Endothelial cell of umbilical vein (primary cell): ENCODE data around the gene SESN1. TPM values are rescaled to one million over a fixed set of nuclear protein-coding genes. Genes with fewer than 3 reads are reported as not detected.

Experiments
- BruUV-seq: library from RNA; stranded (reverse); fragments of 400-500 nt; replicated peaks from 2 replicates; lab custom pipeline; 2021; lab: Mats Ljungman, UMichigan
- CTCF ChIA-PET: fragments of 300-600, 350-600 bp; sonication (Branson Sonifier 250); formaldehyde crosslinking; loops from one replicate; lab custom pipeline; 2021; ENCODE audit warnings: antibody characterized with exemption, inconsistent platforms; lab: Charles Lee
- POLR2A ChIA-PET: fragments of 300-600, 350-600 bp; sonication (Branson Sonifier 250); formaldehyde crosslinking; loops from one replicate; lab custom pipeline; 2021; ENCODE audit warnings: antibody characterized with exemption, inconsistent platforms; lab: Charles Lee
- DNase-seq: peaks from one replicate; pipeline ENCODE4 v3.0.0-alpha.2; 2011; ENCODE audit warnings: low read depth, low spot score
- FAIRE-seq: peaks from 2 replicates; lab custom pipeline; 2011; peaks lifted over from hg19 to GRCh38; lab: Jason Lieb, UNC
- H2AFZ ChIP-seq: 2 replicates; pipeline ENCODE4 v1.6.0; 2012; ENCODE audit warnings: low read depth, low read length, control low read depth, inconsistent platforms
- H3K27ac ChIP-seq: 2 replicates; pipeline ENCODE4 v1.5.1; 2011; ENCODE audit warnings: low read depth, mild to moderate bottlenecking, control low read depth, low read length, moderate library complexity; ENCODE audit not compliant: insufficient read depth
- H3K27me3 ChIP-seq, 2 experiments: 2 replicates each; pipeline versions ENCODE4 v1.6.0 to v1.6.1; 2011; ENCODE audit warnings: low read length in 2 of 2, mixed read lengths in 1 of 2; ENCODE audit not compliant: control insufficient read depth in 2 of 2, insufficient read depth in 2 of 2
- H3K36me3 ChIP-seq, 2 experiments: 2 replicates in 1 of 2; 3 replicates in 1 of 2; pipeline ENCODE4 v1.5.1; 2011; ENCODE audit warnings: low read length in 2 of 2, mild to moderate bottlenecking in 1 of 2, moderate library complexity in 1 of 2; ENCODE audit not compliant: control insufficient read depth in 2 of 2, insufficient read depth in 2 of 2; ENCODE audit errors: extremely low read depth in 1 of 2
- H3K4me1 ChIP-seq: 3 replicates; pipeline ENCODE4 v1.5.1; 2011; ENCODE audit warnings: mild to moderate bottlenecking, low read length; ENCODE audit not compliant: control insufficient read depth, insufficient read depth; ENCODE audit errors: extremely low read depth
- H3K4me2 ChIP-seq: 2 replicates; pipeline ENCODE4 v1.6.1; 2011; ENCODE audit warnings: low read length, control low read depth, mixed read lengths; ENCODE audit not compliant: insufficient read depth
- H3K4me3 ChIP-seq, 3 experiments: fragments of 200-600 bp in 1 of 3; sonication (generic), shearing (Covaris generic) in 1 of 3; replicated peaks in 1 of 3; 2 replicates each; pipeline ENCODE4 v1.5.1; 2011 to 2016; ENCODE audit warnings: control low read depth in 3 of 3, low read length in 3 of 3, mild to moderate bottlenecking in 2 of 3, inconsistent platforms in 1 of 3, low read depth in 1 of 3, moderate library complexity in 1 of 3; ENCODE audit not compliant: insufficient read depth in 1 of 3
- H3K79me2 ChIP-seq: 2 replicates; pipeline ENCODE4 v1.6.0; 2012; ENCODE audit warnings: low read length, inconsistent platforms; ENCODE audit not compliant: control insufficient read depth, insufficient read depth
- H3K9ac ChIP-seq: replicated peaks from 2 replicates; pipeline ENCODE3; 2011; ENCODE audit warnings: low read length, control low read depth; ENCODE audit not compliant: insufficient read depth; ENCODE audit errors: extremely low read depth
- H3K9me1 ChIP-seq: replicated peaks from 3 replicates; pipeline ENCODE4 v1.6.0; 2011; ENCODE audit warnings: mild to moderate bottlenecking, low read length; ENCODE audit not compliant: control insufficient read depth, insufficient read depth; ENCODE audit errors: extremely low read depth
- H3K9me3 ChIP-seq: replicated peaks from 2 replicates; pipeline ENCODE4 v1.5.1; 2012; ENCODE audit warnings: low read length, inconsistent platforms; ENCODE audit not compliant: control insufficient read depth, insufficient read depth
- H4K20me1 ChIP-seq: replicated peaks from 2 replicates; pipeline ENCODE3; 2011; ENCODE audit warnings: mild to moderate bottlenecking, low read length; ENCODE audit not compliant: control insufficient read depth, insufficient read depth; ENCODE audit errors: extremely low read depth
- EZH2 ChIP-seq: IDR thresholded peaks from 2 replicates; pipeline ENCODE4 v1.6.1; 2012; ENCODE audit warnings: borderline replicate concordance, low read depth, mild to moderate bottlenecking, moderate library complexity, low read length, inconsistent platforms; ENCODE audit not compliant: severe bottlenecking
- FOS ChIP-seq: IDR thresholded peaks from 2 replicates; pipeline ENCODE4 v1.6.1; 2011; ENCODE audit warnings: mild to moderate bottlenecking, low read length, moderate library complexity, borderline replicate concordance; ENCODE audit not compliant: insufficient read depth
- GATA2 ChIP-seq: IDR thresholded peaks from 2 replicates; pipeline ENCODE4 v1.7.0; 2011; ENCODE audit warnings: low read depth, mild to moderate bottlenecking, moderate library complexity, mixed read lengths, low read length; ENCODE audit not compliant: insufficient read length, insufficient read depth
- JUN ChIP-seq: IDR thresholded peaks from 2 replicates; pipeline ENCODE4 v1.6.1; 2011; ENCODE audit warnings: borderline replicate concordance, low read depth; ENCODE audit not compliant: insufficient read length, insufficient read depth
- MAX ChIP-seq: IDR thresholded peaks from 2 replicates; pipeline ENCODE4 v1.6.1; 2011; ENCODE audit not compliant: insufficient read depth, insufficient read length
- MYC ChIP-seq: IDR thresholded peaks from one replicate; pipeline ENCODE4 v1.6.1; 2011; ENCODE audit warnings: mild to moderate bottlenecking, low read depth, low read length
- POLR2A ChIP-seq: IDR thresholded peaks from 2 replicates; pipeline ENCODE4 v1.6.1; 2012; ENCODE audit warnings: low read depth, mild to moderate bottlenecking, control low read depth, low read length
- POLR2AphosphoS5 ChIP-seq: IDR thresholded peaks from 2 replicates; pipeline ENCODE4 v1.6.1; 2012; ENCODE audit warnings: low read depth, mild to moderate bottlenecking, control low read depth, low read length, moderate library complexity; ENCODE audit not compliant: insufficient read depth
- dilution Hi-C: fragments of 300-500 bp; cut with MboI; formaldehyde crosslinking; loops from one replicate; pipeline ENCODE4 v1.15.0; 2019; ENCODE audit warnings: low sequenced_read_pairs; ENCODE audit not compliant: extremely low pct_ligation_motif_present
- intact Hi-C: fragments of 100-400 bp; cut with micrococcal nuclease; formaldehyde crosslinking; loops from one replicate; pipeline ENCODE4 v1.10.0; 2022
- polyA plus RNA-seq, 4 experiments: library from polyadenylated mRNA; depleted of rRNA in 3 of 4; stranded (reverse) in 3 of 4; unstranded in 1 of 4; fragments of >200 nt; gene quantifications; 2 replicates each; pipeline versions ENCODE4 v1.2.1 to v1.2.3, GENCODE V29; 2011 to 2012; ENCODE audit warnings: missing spikeins in 1 of 4
- total RNA-seq: library from RNA; stranded (reverse); gene quantifications from 2 replicates; pipeline ENCODE4 v1.2.3, GENCODE V29; 2021
- TF ChIP-seq, protein P1 (sequence below), 2 donors: IDR thresholded peaks; 1 replicate in 1 of 2; 2 replicates in 1 of 2; pipeline ENCODE4 v1.5.1; 2011; ENCODE audit warnings: low read length in 2 of 2, mild to moderate bottlenecking in 2 of 2, moderate library complexity in 2 of 2, control low read depth in 1 of 2, inconsistent platforms in 1 of 2, low read depth in 1 of 2; ENCODE audit not compliant: insufficient read depth in 1 of 2; ENCODE audit errors: extremely low read depth in 1 of 2

SESN1 gene
- total and polyA plus RNA-seq, 2 donors (not counting 3 experiments of a cell fraction or from before 2014, with no cell fraction given): 7.1 to 15.6 TPM

DNA sequence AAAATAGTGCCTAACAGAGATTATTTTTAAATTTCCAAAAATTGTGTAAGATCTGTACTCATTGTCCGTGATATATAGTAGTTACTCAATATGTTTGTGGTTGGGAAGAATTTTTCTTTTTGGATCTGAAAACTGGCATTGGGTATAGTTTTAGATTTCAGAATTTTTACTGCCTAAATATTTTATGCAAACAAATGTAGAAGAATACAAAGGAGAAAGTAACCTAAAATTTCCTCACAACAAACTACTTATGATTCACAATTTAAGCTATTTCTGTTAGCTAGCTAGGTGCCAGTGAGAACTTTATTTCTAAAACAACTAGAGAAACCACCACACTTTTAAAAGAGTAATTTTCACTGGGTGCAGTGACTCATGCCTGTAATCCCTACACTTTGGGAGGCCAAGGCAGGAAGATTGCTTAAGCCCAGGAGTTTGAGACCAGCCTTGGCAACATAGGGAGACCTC is 38.8 kb downstream of the SESN1 start:
- Histone ChIP-seq H4K20me1 (no peaks in the 10 kb centered on the region), H3K79me2 (no peaks in the 10 kb centered on the region), H2AFZ (no peak overlapping the region), H3K4me1 (peaks cover 23% of the 10 kb centered on the region), H3K4me3 (no peak overlapping the region), H3K4me2 (no peak overlapping the region), H3K9me3 (no peaks in the 10 kb centered on the region), H3K27me3 (no peaks in the 10 kb centered on the region), H3K27ac (no peak overlapping the region), H3K36me3 (no peaks in the 10 kb centered on the region), H3K9me1 (peaks cover 3% of the 10 kb centered on the region), H3K9ac (no peak overlapping the region)
- no TSS peak for BruUV-seq
- intact Hi-C loops: no loop called here
- dilution Hi-C loops: no loop called here
- TF ChIP-seq POLR2AphosphoS5 (no peak), MAX (no peak), POLR2A (no peak), JUN (no peak), FOS (no peak), EZH2 (no peak), GATA2 (no peak), MYC (no peak)
- TF ChIP-seq, protein P1, sequence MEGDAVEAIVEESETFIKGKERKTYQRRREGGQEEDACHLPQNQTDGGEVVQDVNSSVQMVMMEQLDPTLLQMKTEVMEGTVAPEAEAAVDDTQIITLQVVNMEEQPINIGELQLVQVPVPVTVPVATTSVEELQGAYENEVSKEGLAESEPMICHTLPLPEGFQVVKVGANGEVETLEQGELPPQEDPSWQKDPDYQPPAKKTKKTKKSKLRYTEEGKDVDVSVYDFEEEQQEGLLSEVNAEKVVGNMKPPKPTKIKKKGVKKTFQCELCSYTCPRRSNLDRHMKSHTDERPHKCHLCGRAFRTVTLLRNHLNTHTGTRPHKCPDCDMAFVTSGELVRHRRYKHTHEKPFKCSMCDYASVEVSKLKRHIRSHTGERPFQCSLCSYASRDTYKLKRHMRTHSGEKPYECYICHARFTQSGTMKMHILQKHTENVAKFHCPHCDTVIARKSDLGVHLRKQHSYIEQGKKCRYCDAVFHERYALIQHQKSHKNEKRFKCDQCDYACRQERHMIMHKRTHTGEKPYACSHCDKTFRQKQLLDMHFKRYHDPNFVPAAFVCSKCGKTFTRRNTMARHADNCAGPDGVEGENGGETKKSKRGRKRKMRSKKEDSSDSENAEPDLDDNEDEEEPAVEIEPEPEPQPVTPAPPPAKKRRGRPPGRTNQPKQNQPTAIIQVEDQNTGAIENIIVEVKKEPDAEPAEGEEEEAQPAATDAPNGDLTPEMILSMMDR (IDR thresholded peaks at IDR 0.05; ENCODE audit: extremely low read depth in 1 of 2, insufficient read depth in 1 of 2, low read depth in 1 of 2, low read length in 2 of 2): no peak
- CTCF ChIA-PET: no interaction called here
- POLR2A ChIA-PET: no interaction called here
- no peak for FAIRE-seq
- no peak for DNase-seq
